PC-9 (cell line): Measurements from ENCODE around the gene IKZF3. TPM values are rescaled to one million over a fixed set of nuclear protein-coding genes. Genes with fewer than 3 reads are reported as not detected.

Experiments used
- BruUV-seq: library from RNA; stranded (reverse); fragments of 400-500 nt; replicated peaks from 2 replicates; lab custom pipeline; 2021; lab: Mats Ljungman, UMichigan
- CTCF ChIA-PET: fragments of 300-600 bp; sonication (Branson Sonifier 250); formaldehyde crosslinking; loops from one replicate; lab custom pipeline; 2022; ENCODE audit warnings: antibody characterized with exemption; lab: Charles Lee
- POLR2A ChIA-PET: fragments of 300-600 bp; sonication (Branson Sonifier 250); formaldehyde crosslinking; loops from one replicate; lab custom pipeline; 2022; ENCODE audit warnings: antibody characterized with exemption; ENCODE audit not compliant: unreplicated experiment; lab: Charles Lee
- DNase-seq, 2 experiments: peaks; one replicate each; pipeline versions ENCODE4 v3.0.0 to v3.0.0-alpha.2; 2015 to 2022; ENCODE audit warnings: mixed read lengths in 1 of 2
- H2AFZ ChIP-seq: fragments of 200-600 bp; sonication (generic); 2 replicates; pipeline ENCODE4 v1.8.1; 2017; ENCODE audit warnings: antibody characterized with exemption
- H3F3A ChIP-seq: fragments of 200-600 bp; sonication (generic); 2 replicates; pipeline ENCODE4 v1.8.1; 2017; ENCODE audit warnings: antibody characterized with exemption, mild to moderate bottlenecking, low read depth; ENCODE audit not compliant: insufficient read depth
- H3K27ac ChIP-seq: fragments of 200-600 bp; sonication (generic); 2 replicates; pipeline ENCODE4 v1.6.1; 2016; ENCODE audit warnings: mixed run types
- H3K27me3 ChIP-seq: fragments of 200-600 bp; sonication (generic); 2 replicates; pipeline ENCODE4 v1.6.1; 2016; ENCODE audit warnings: low read depth, mixed run types; ENCODE audit not compliant: insufficient read depth
- H3K36me3 ChIP-seq: fragments of 200-600 bp; sonication (generic); 2 replicates; pipeline ENCODE4 v1.6.1; 2016; ENCODE audit warnings: low read depth, mixed run types
- H3K4me1 ChIP-seq: fragments of 200-600 bp; sonication (generic); replicated peaks from 2 replicates; pipeline ENCODE4 v1.6.1; 2016; ENCODE audit warnings: mixed run types; ENCODE audit not compliant: insufficient read depth
- H3K4me2 ChIP-seq: fragments of 200-600 bp; sonication (generic); 2 replicates; pipeline ENCODE4 v1.6.1; 2017; ENCODE audit warnings: mixed run types
- H3K4me3 ChIP-seq: fragments of 200-600 bp; sonication (generic); 2 replicates; pipeline ENCODE4 v1.6.1; 2016; ENCODE audit warnings: mixed run types
- H3K79me2 ChIP-seq: fragments of 200-600 bp; sonication (generic); 2 replicates; pipeline ENCODE4 v1.6.1; 2017; ENCODE audit warnings: low read depth, mixed run types
- H3K9me2 ChIP-seq: fragments of 200-600 bp; sonication (generic); 2 replicates; pipeline ENCODE4 v1.8.1; 2017; ENCODE audit warnings: mild to moderate bottlenecking; ENCODE audit not compliant: insufficient read depth
- H3K9me3 ChIP-seq: fragments of 200-600 bp; sonication (generic); 2 replicates; pipeline ENCODE4 v1.8.1; 2016; ENCODE audit warnings: low read depth; ENCODE audit not compliant: insufficient read depth
- H4K20me1 ChIP-seq: fragments of 200-600 bp; sonication (generic); 2 replicates; pipeline ENCODE4 v1.8.1; 2017; ENCODE audit not compliant: insufficient read depth
- CTCF ChIP-seq: fragments of 200-600 bp; sonication (generic); conservative IDR thresholded peaks from 2 replicates; pipeline ENCODE4 v1.6.1; 2017; ENCODE audit warnings: mixed run types, antibody characterized with exemption, mild to moderate bottlenecking, moderate library complexity
- EZH2 ChIP-seq: fragments of 200-600 bp; sonication (generic); IDR thresholded peaks from 2 replicates; pipeline ENCODE4 v1.8.0; 2017; ENCODE audit warnings: antibody characterized with exemption, low read depth
- intact Hi-C: fragments of 100-400 bp; cut with micrococcal nuclease; formaldehyde crosslinking; loops from one replicate; pipeline ENCODE4 v1.10.0; 2022; ENCODE audit not compliant: unreplicated experiment
- total RNA-seq: library from RNA; stranded (reverse); gene quantifications from 2 replicates; pipeline ENCODE4 v1.2.3, GENCODE V29; 2021

Gene IKZF3
- total RNA-seq, 1 experiment from 2014 or later = 0.04 TPM

GRCh38 chr17:39757931-39758873 lies 105.9 kb downstream of the IKZF3 start:
- Histone ChIP-seq H3K4me1 (peaks cover 12% of the 10 kb centered on the region), H3K27me3 (no peaks in the 10 kb centered on the region), H3K9me2 (no peaks in the 10 kb centered on the region), H3K9me3 (no peaks in the 10 kb centered on the region), H3K4me2 (no peak overlapping the region), H3K79me2 (no peaks in the 10 kb centered on the region), H3F3A (peaks cover 7% of the 10 kb centered on the region; the same call in 1 of the 2 replicates), H2AFZ (no peak overlapping the region), H4K20me1 (no peaks in the 10 kb centered on the region), H3K4me3 (no peak overlapping the region), H3K27ac (no peak overlapping the region), H3K36me3 (no peaks in the 10 kb centered on the region)
- no peak for DNase-seq
- intact Hi-C loops = loop anchor here (10.0 kb wide), 2 partner anchors 167 to 197 kb away; partner anchors contain the start of genes LRRC3C and ORMDL3
- POLR2A ChIA-PET = no interaction called here
- no TSS peak for BruUV-seq
- TF ChIP-seq EZH2 = no peak
- TF ChIP-seq CTCF = no peak
- CTCF ChIA-PET = no interaction called here

- Histone ChIP-seq H3K4me2 (no peak overlapping the region), H2AFZ (no peak overlapping the region), H3K27ac (no peak overlapping the region), H3K79me2 (no peaks in the 10 kb centered on the region), H3K9me3 (no peaks in the 10 kb centered on the region), H3F3A (peaks cover 7% of the 10 kb centered on the region; the same call in 1 of the 2 replicates), H3K4me3 (no peak overlapping the region), H3K36me3 (no peaks in the 10 kb centered on the region), H4K20me1 (no peaks in the 10 kb centered on the region), H3K9me2 (no peaks in the 10 kb centered on the region), H3K4me1 (peaks cover 20% of the 10 kb centered on the region), H3K27me3 (no peaks in the 10 kb centered on the region)
- ChIA-PET CTCF (no interaction called here), POLR2A (no interaction called here)
- BruUV-seq = no TSS peak
- TF ChIP-seq EZH2 (no peak), CTCF (no peak)
- intact Hi-C loops = loop anchor here (10.0 kb wide), 2 partner anchors 168 to 198 kb away; partner anchors contain the start of genes LRRC3C and ORMDL3
- DNase-seq = no peak
These were observed 106.9 kb downstream of the IKZF3 start for GRCh38 chr17:39757176-39757662.

- no peak overlapping the region for H3K4me2 ChIP-seq
- TF ChIP-seq EZH2 = no peak
- TF ChIP-seq CTCF = no peak
- no peaks in the 10 kb centered on the region for H3K36me3 ChIP-seq
- no peak overlapping the region for H3K27ac ChIP-seq
- H3K4me3 ChIP-seq = no peak overlapping the region
- no peaks in the 10 kb centered on the region for H4K20me1 ChIP-seq
- no peaks in the 10 kb centered on the region for H3K9me2 ChIP-seq
- ChIA-PET CTCF (no interaction called here), POLR2A (interaction anchor here (0.6 kb wide), 1 partner anchor 10 kb away, joined by 4 read pairs; no protein-coding TSS in a partner anchor)
- no peaks in the 10 kb centered on the region for H3K9me3 ChIP-seq
- DNase-seq = no peak
- BruUV-seq = no TSS peak
- H3K27me3 ChIP-seq = no peaks in the 10 kb centered on the region
- H3K79me2 ChIP-seq = no peaks in the 10 kb centered on the region
- intact Hi-C loops = loop anchor here (10.0 kb wide), 2 partner anchors 168 to 198 kb away; partner anchors contain the start of genes LRRC3C and ORMDL3
- peaks cover 7% of the 10 kb centered on the region; the same call in 1 of the 2 replicates for H3F3A ChIP-seq
- H3K4me1 ChIP-seq = peaks cover 27% of the 10 kb centered on the region
- H2AFZ ChIP-seq = no peak overlapping the region
These were observed 107.6 kb downstream of the IKZF3 start for GRCh38 chr17:39756380-39757079.
